Spinal cord (tissue), 10 donors: ENCODE data around the gene ZDHHC19. TPM values are rescaled to one million over a fixed set of nuclear protein-coding genes. Genes with fewer than 3 reads are reported as not detected.
"Not testable (repeated sequence)": the region's sequence is repeated elsewhere in the genome, so short reads cannot be mapped to it uniquely, and the experiment has no call there.

Source experiments
- DNase-seq, 6 donors: peaks; one replicate each; pipeline versions ENCODE4 v3.0.0 to v3.0.0-alpha.2; 2013 to 2015; ENCODE audit warnings: low spot score in 6 of 6, low read depth in 4 of 6
- H3K27ac ChIP-seq: one replicate; pipeline ENCODE4 v1.5.1; 2013; ENCODE audit warnings: low read depth, low read length, control low read depth
- H3K27me3 ChIP-seq: one replicate; pipeline ENCODE4 v1.6.1; 2013; ENCODE audit warnings: low read length; ENCODE audit not compliant: control insufficient read depth, insufficient read depth
- H3K36me3 ChIP-seq: one replicate; pipeline ENCODE4 v1.6.1; 2013; ENCODE audit warnings: low read length; ENCODE audit not compliant: control insufficient read depth, insufficient read depth
- H3K4me1 ChIP-seq: one replicate; pipeline ENCODE4 v1.6.1; 2013; ENCODE audit warnings: low read length; ENCODE audit not compliant: control insufficient read depth, insufficient read depth
- H3K4me3 ChIP-seq: one replicate; pipeline ENCODE4 v1.5.1; 2013; ENCODE audit warnings: low read depth, low read length, control low read depth
- H3K9me3 ChIP-seq: one replicate; pipeline ENCODE4 v1.6.1; 2013; ENCODE audit warnings: low read length; ENCODE audit not compliant: control insufficient read depth, insufficient read depth
- WGBS: methylation state at CpG from one replicate; pipeline ENCODE4 v1.1.5; 2013; ENCODE audit warnings: missing lambda C conversion rate; ENCODE audit not compliant: insufficient coverage; 5-methylcytosine and 5-hydroxymethylcytosine counted together
- polyA plus RNA-seq, 2 donors: library from polyadenylated mRNA; unstranded; fragments of 120-200 nt; gene quantifications; one replicate each; pipeline ENCODE4 v1.2.1, GENCODE V29; 2013; ENCODE audit not compliant: insufficient read length in 2 of 2
- total RNA-seq, 2 donors: library from RNA; depleted of rRNA in 1 of 2; stranded (reverse); fragments of 120-200 nt in 1 of 2; fragments of >200 nt in 1 of 2; gene quantifications; one replicate each; pipeline versions ENCODE4 v1.2.3 to v1.2.4, GENCODE V29; 2013 to 2014
- donor health status: healthy.

The ZDHHC19 gene
- total and polyA plus RNA-seq, 4 donors, result 0.30 to 2.5 (median 0.97) TPM

- Histone ChIP-seq H3K4me1 (peaks cover 20% of the 10 kb centered on the region), H3K27me3 (no peaks in the 10 kb centered on the region), H3K4me3 (no peak overlapping the region), H3K27ac (no peak overlapping the region), H3K9me3 (no peaks in the 10 kb centered on the region), H3K36me3 (no peaks in the 10 kb centered on the region)
- DNase-seq, result peak in 3 of 6 donors; percentile 57 to 88 (median 78)
- WGBS, result 26% methylated on average over 6 of the region's 6 CpGs
These were observed 42.3 kb downstream of the ZDHHC19 start for GRCh38 chr3:196168808-196169391.

DNA sequence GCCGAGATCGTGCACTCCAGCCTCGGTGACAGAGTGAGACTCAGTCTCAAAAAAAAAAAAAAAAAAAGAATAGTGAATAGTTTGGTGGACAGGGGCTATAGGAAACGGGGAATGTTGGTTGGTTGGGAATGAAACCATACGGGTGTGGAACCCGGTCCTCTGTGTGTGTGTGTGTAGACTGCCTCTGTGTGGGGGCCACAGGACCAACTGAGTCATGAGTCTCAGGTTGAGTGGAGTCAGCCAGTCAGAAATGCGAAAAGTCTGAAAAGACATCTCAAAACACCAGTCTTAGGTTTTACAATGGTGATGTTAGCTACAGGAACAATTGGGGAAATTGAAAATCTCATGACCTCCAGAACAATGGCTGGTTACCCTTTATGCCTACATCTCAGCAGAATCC is 44.5 kb downstream of the ZDHHC19 start:
- no peak for DNase-seq
- H3K27me3 ChIP-seq, result no peaks in the 10 kb centered on the region
- no peak overlapping the region for H3K4me3 ChIP-seq
- WGBS, result 96% methylated on average over 6 of the region's 7 CpGs
- H3K27ac ChIP-seq, result no peak overlapping the region
- no peaks in the 10 kb centered on the region for H3K9me3 ChIP-seq
- H3K36me3 ChIP-seq, result no peaks in the 10 kb centered on the region
- H3K4me1 ChIP-seq, result peaks cover 24% of the 10 kb centered on the region

GRCh38 chr3:196165850-196166249 is 45.4 kb downstream of the ZDHHC19 start:
- no peak for DNase-seq
- Histone ChIP-seq H3K4me3 (no peak overlapping the region), H3K27me3 (no peaks in the 10 kb centered on the region), H3K9me3 (no peaks in the 10 kb centered on the region), H3K36me3 (no peaks in the 10 kb centered on the region), H3K27ac (no peak overlapping the region), H3K4me1 (peaks cover 24% of the 10 kb centered on the region)
- 76% methylated on average over 4 of the region's 7 CpGs for WGBS

GRCh38 chr3:196165006-196165575 is 46.1 kb downstream of the ZDHHC19 start:
- not testable (repeated sequence) for DNase-seq, H3K27me3 ChIP-seq
- WGBS, result 91% methylated on average over 5 of the region's 5 CpGs

GRCh38 chr3:196164576-196164975 is 46.6 kb downstream of the ZDHHC19 start:
- no peak overlapping the region for H3K4me3 ChIP-seq
- no peaks in the 10 kb centered on the region for H3K36me3 ChIP-seq
- no peak for DNase-seq
- no peaks in the 10 kb centered on the region for H3K27me3 ChIP-seq
- peaks cover 26% of the 10 kb centered on the region for H3K4me1 ChIP-seq
- no peaks in the 10 kb centered on the region for H3K9me3 ChIP-seq
- no peak overlapping the region for H3K27ac ChIP-seq
- WGBS, result 96% methylated on average over 2 of the region's 2 CpGs

More at GRCh38 chr3:196165006-196165575, 46.1 kb downstream of the ZDHHC19 start:
- not testable (repeated sequence) for H3K36me3 ChIP-seq, H3K9me3 ChIP-seq, H3K27ac ChIP-seq, H3K4me3 ChIP-seq
- peaks cover 26% of the 10 kb centered on the region for H3K4me1 ChIP-seq

DNA sequence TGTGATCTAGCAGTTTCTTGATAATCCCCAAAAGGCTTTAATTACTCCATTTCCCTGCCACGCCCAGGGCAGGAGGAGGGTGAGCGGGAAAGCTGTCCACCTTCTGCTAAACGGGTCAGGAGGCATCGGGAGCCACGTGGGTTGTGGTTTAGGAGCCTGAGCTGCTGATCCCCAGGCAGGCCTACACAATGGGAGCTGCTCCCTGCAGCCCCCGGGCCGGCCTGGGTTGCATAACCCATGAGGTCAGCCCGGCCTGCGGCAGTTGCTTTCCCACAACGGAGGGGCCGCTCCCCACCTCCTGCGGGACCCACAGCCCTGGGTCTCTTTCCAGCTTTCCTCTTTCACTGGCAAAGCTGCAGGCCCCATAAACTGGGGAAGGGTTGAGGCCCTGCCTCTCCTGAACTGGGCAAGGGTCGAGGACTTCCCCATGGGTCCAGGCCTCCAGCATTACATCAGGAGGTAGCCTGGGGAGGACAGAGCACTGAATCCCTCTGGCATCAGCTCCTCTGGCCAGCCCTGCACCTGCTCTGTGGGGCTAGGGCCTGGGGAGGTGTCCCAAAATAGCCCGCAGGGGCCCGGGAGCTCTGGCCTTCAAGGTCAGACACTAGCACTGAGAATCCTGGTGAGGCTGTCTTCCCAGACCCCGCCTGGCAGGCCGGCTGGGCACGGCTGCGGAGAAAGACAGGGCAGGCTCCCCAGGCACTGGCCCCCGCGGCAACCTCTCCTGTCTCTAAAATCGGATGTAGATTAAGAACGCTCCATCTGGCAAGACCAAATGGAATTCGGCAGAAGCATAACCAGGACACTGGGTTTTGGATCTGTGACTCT is 47.3 kb downstream of the ZDHHC19 start:
- 51% methylated on average over 24 of the region's 24 CpGs for WGBS

GRCh38 chr3:196163212-196163611 is 48.0 kb downstream of the ZDHHC19 start:
- no peaks in the 10 kb centered on the region for H3K36me3 ChIP-seq
- 100% methylated on average over 2 of the region's 6 CpGs for WGBS
- H3K9me3 ChIP-seq, result no peaks in the 10 kb centered on the region
- peaks cover 20% of the 10 kb centered on the region for H3K4me1 ChIP-seq
- no peaks in the 10 kb centered on the region for H3K27me3 ChIP-seq
- H3K4me3 ChIP-seq, result no peak overlapping the region
- DNase-seq, result no peak
- H3K27ac ChIP-seq, result no peak overlapping the region

More for the DNA sequence above, 47.3 kb downstream of the ZDHHC19 start:
- Histone ChIP-seq H3K36me3 (no peaks in the 10 kb centered on the region), H3K4me3 (no peak overlapping the region), H3K27ac (no peak overlapping the region), H3K27me3 (no peaks in the 10 kb centered on the region), H3K4me1 (peaks cover 20% of the 10 kb centered on the region), H3K9me3 (no peaks in the 10 kb centered on the region)
- no peak for DNase-seq

- no peak overlapping the region for H3K4me3 ChIP-seq
- H3K9me3 ChIP-seq, result no peaks in the 10 kb centered on the region
- H3K36me3 ChIP-seq, result no peaks in the 10 kb centered on the region
- DNase-seq, result no peak
- WGBS, result 90% methylated on average over 8 of the region's 9 CpGs
- H3K27ac ChIP-seq, result no peak overlapping the region
- no peaks in the 10 kb centered on the region for H3K27me3 ChIP-seq
- peaks cover 20% of the 10 kb centered on the region for H3K4me1 ChIP-seq
These were observed 48.5 kb downstream of the ZDHHC19 start for GRCh38 chr3:196162679-196163078.

- Histone ChIP-seq H3K27ac (peak overlapping the region; percentile 6), H3K36me3 (no peaks in the 10 kb centered on the region), H3K9me3 (no peaks in the 10 kb centered on the region), H3K4me1 (peaks cover 15% of the 10 kb centered on the region), H3K27me3 (no peaks in the 10 kb centered on the region), H3K4me3 (no peak overlapping the region)
- 21% methylated on average over 11 of the region's 15 CpGs for WGBS
- peak in 2 of 6 donors; percentile 11 to 20 for DNase-seq
These were observed 51.0 kb downstream of the ZDHHC19 start for GRCh38 chr3:196159952-196160804.
